Panc1 (cell line): ENCODE data around the gene CHSY3. TPM values are rescaled to one million over a fixed set of nuclear protein-coding genes. Genes with fewer than 3 reads are reported as not detected.

Experiments used
- ATAC-seq: fragments of 200-7000 bp; cut with Tn5 transposase; 2 replicates; pipeline ENCODE4 v1.9.1; 2020; ENCODE audit warnings: mild to moderate bottlenecking, moderate library complexity
- BruUV-seq: library from RNA; stranded (reverse); fragments of 400-500 nt; replicated peaks from 2 replicates; lab custom pipeline; 2021; lab: Mats Ljungman, UMichigan
- CTCF ChIA-PET: fragments of 300-600 bp; sonication (Branson Sonifier 250); formaldehyde crosslinking; loops from one replicate; lab custom pipeline; 2022; ENCODE audit warnings: antibody characterized with exemption; lab: Charles Lee
- POLR2A ChIA-PET: fragments of 300-600 bp; sonication (Branson Sonifier 250); formaldehyde crosslinking; loops from one replicate; lab custom pipeline; 2022; ENCODE audit warnings: antibody characterized with exemption; lab: Charles Lee
- DNase-seq: peaks from one replicate; pipeline ENCODE4 v3.0.0-alpha.2; 2010; ENCODE audit warnings: low read depth, low spot score
- H3K27ac ChIP-seq: 2 replicates; pipeline ENCODE4 v1.5.1; 2011; ENCODE audit warnings: mild to moderate bottlenecking, low read length, inconsistent platforms
- H3K27me3 ChIP-seq: fragments of 200-500 bp; sonication (Bioruptor generic); 2 replicates; pipeline ENCODE4 v1.6.0; 2014; ENCODE audit warnings: low read length, inconsistent platforms; ENCODE audit not compliant: control insufficient read depth, insufficient read depth
- H3K36me3 ChIP-seq: fragments of 200-500 bp; sonication (Bioruptor generic); 2 replicates; pipeline ENCODE4 v1.5.1; 2014; ENCODE audit warnings: inconsistent platforms, mild to moderate bottlenecking, low read length, moderate library complexity; ENCODE audit not compliant: control insufficient read depth, insufficient read depth
- H3K4me1 ChIP-seq: 2 replicates; pipeline ENCODE4 v1.5.1; 2011; ENCODE audit warnings: inconsistent platforms, mild to moderate bottlenecking, low read length, moderate library complexity; ENCODE audit not compliant: control insufficient read depth, insufficient read depth
- H3K4me3 ChIP-seq, 2 experiments: 2 replicates each; pipeline ENCODE4 v1.5.1; 2011 to 2012; ENCODE audit warnings: low read depth in 2 of 2, low read length in 2 of 2, mild to moderate bottlenecking in 2 of 2, inconsistent platforms in 1 of 2, moderate library complexity in 1 of 2
- H3K9me3 ChIP-seq: fragments of 200-500 bp; sonication (Bioruptor generic); 2 replicates; pipeline ENCODE4 v1.5.1; 2014; ENCODE audit warnings: low read depth, mild to moderate bottlenecking, inconsistent platforms, low read length, moderate library complexity; ENCODE audit not compliant: control insufficient read depth, insufficient read depth
- CTCF ChIP-seq: fragments of 450-650 bp; IDR thresholded peaks from 2 replicates; pipeline ENCODE4 v1.5.1; 2017; ENCODE audit warnings: mild to moderate bottlenecking
- POLR2AphosphoS5 ChIP-seq: IDR thresholded peaks from 2 replicates; pipeline ENCODE4 v1.6.1; 2012; ENCODE audit warnings: mild to moderate bottlenecking, low read depth, low read length, moderate library complexity
- REST ChIP-seq, 2 experiments: IDR thresholded peaks; 2 replicates each; pipeline ENCODE4 v1.6.1; 2011 to 2012; ENCODE audit warnings: low read depth in 2 of 2, control low read depth in 1 of 2, low read length in 1 of 2, mild to moderate bottlenecking in 1 of 2, moderate library complexity in 1 of 2; ENCODE audit not compliant: insufficient read depth in 1 of 2
- SIN3A ChIP-seq: IDR thresholded peaks from 2 replicates; pipeline ENCODE4 v1.6.1; 2012; ENCODE audit warnings: low read depth, mild to moderate bottlenecking, low read length, moderate library complexity, borderline replicate concordance; ENCODE audit not compliant: insufficient read depth
- TCF7L2 ChIP-seq: IDR thresholded peaks from 2 replicates; pipeline ENCODE4 v1.6.1; 2011; ENCODE audit warnings: mild to moderate bottlenecking, low read depth, low read length, inconsistent platforms
- in situ Hi-C: cut with HindIII; loops from 2 replicates; pipeline ENCODE4 v1.10.0; 2016; ENCODE audit warnings: low sequenced_read_pairs, low pct_unique_long_range_greater_than_20kb
- intact Hi-C: fragments of 100-400 bp; cut with micrococcal nuclease; formaldehyde crosslinking; loops from one replicate; pipeline ENCODE4 v1.10.0; 2022; ENCODE audit not compliant: unreplicated experiment
- total RNA-seq: library from RNA; stranded (reverse); gene quantifications from one replicate; pipeline ENCODE4 v1.2.1, GENCODE V29; 2021; ENCODE audit not compliant: unreplicated experiment

CHSY3 gene
- total RNA-seq, 1 experiment from 2014 or later: not detected

GRCh38 chr5:130151239-130151638, 247.0 kb downstream of the CHSY3 start:
- in situ Hi-C loops (no loop called here), intact Hi-C loops (no loop called here)
- Histone ChIP-seq H3K4me1 (no peaks in the 10 kb centered on the region), H3K27me3 (no peaks in the 10 kb centered on the region), H3K4me3 (no peak overlapping the region), H3K27ac (no peak overlapping the region), H3K36me3 (no peaks in the 10 kb centered on the region), H3K9me3 (no peaks in the 10 kb centered on the region)
- TF ChIP-seq REST (IDR thresholded peaks at IDR 0.05; ENCODE audit: insufficient read depth in 1 of 2, low read depth in 2 of 2, low read length in 1 of 2) (no peak), SIN3A (no peak), POLR2AphosphoS5 (no peak), TCF7L2 (no peak), CTCF (no peak)
- DNase-seq: no peak
- ChIA-PET POLR2A (no interaction called here), CTCF (no interaction called here)
- ATAC-seq: no peak
- no TSS peak for BruUV-seq

- no TSS peak for BruUV-seq
- Histone ChIP-seq H3K36me3 (no peaks in the 10 kb centered on the region), H3K27ac (no peak overlapping the region), H3K4me3 (no peak overlapping the region), H3K27me3 (no peaks in the 10 kb centered on the region), H3K9me3 (no peaks in the 10 kb centered on the region), H3K4me1 (no peaks in the 10 kb centered on the region)
- DNase-seq (no peak), ATAC-seq (no peak)
- TF ChIP-seq REST (IDR thresholded peaks at IDR 0.05; ENCODE audit: insufficient read depth in 1 of 2, low read depth in 2 of 2, low read length in 1 of 2) (no peak), POLR2AphosphoS5 (no peak), TCF7L2 (no peak)
- CTCF ChIA-PET: no interaction called here
- intact Hi-C loops: no loop called here
- in situ Hi-C loops: no loop called here
- POLR2A ChIA-PET: no interaction called here
Measured at GRCh38 chr5:130155345-130156011, 251.2 kb downstream of the CHSY3 start.
